Cardiac muscle cell (in vitro differentiated cells and primary cell): ENCODE measurements around the gene GRAMD4. TPM values are rescaled to one million over a fixed set of nuclear protein-coding genes. Genes with fewer than 3 reads are reported as not detected.

ENCODE experiments used
- DNase-seq, 2 donors: peaks; one replicate each; pipeline versions ENCODE4 v3.0.0 to v3.0.0-alpha.2; 2010 to 2017; ENCODE audit warnings: low read depth in 1 of 2, low spot score in 1 of 2
- H3K27ac ChIP-seq: fragments of 200-600 bp; sonication (generic); 2 replicates; pipeline ENCODE4 v1.5.1; 2016
- H3K27me3 ChIP-seq: fragments of 200-600 bp; sonication (generic); 2 replicates; pipeline ENCODE4 v1.6.0; 2016; ENCODE audit warnings: control low read depth
- H3K36me3 ChIP-seq: fragments of 200-600 bp; sonication (generic); 2 replicates; pipeline ENCODE4 v1.5.1; 2016; ENCODE audit warnings: control low read depth
- H3K4me1 ChIP-seq: fragments of 200-600 bp; sonication (generic); 2 replicates; pipeline ENCODE4 v1.8.1; 2017; ENCODE audit warnings: low read depth, mild to moderate bottlenecking, mixed run types
- H3K4me3 ChIP-seq: fragments of 200-600 bp; sonication (generic); 2 replicates; pipeline ENCODE4 v1.5.1; 2016; ENCODE audit warnings: mild to moderate bottlenecking
- H3K9me3 ChIP-seq: fragments of 200-600 bp; sonication (generic); 2 replicates; pipeline ENCODE4 v1.5.1; 2017; ENCODE audit warnings: low read depth, mild to moderate bottlenecking, control low read depth
- CTCF ChIP-seq: IDR thresholded peaks from 2 replicates; pipeline ENCODE4 v1.5.1; 2012; ENCODE audit warnings: low read depth, mild to moderate bottlenecking, low read length
- polyA plus RNA-seq: library from polyadenylated mRNA; unstranded; fragments of >200 nt; fragmentation: Nextera tagmentation; extraction: Ambion mirVana; gene quantifications from 2 replicates; pipeline ENCODE4 v1.2.1, GENCODE V29; 2016
- total RNA-seq: library from RNA; depleted of rRNA; stranded (reverse); fragments of >200 nt; gene quantifications from 2 replicates; pipeline ENCODE4 v1.2.3, GENCODE V29; 2016

Gene GRAMD4
- total and polyA plus RNA-seq, 2 experiments from 2014 or later = 49.3 to 51.8 TPM

- H3K9me3 ChIP-seq = no peaks in the 10 kb centered on the region
- H3K27ac ChIP-seq = no peak overlapping the region
- no peak for TF ChIP-seq CTCF
- DNase-seq = no peak
- peaks cover 3% of the 10 kb centered on the region for H3K4me1 ChIP-seq
- H3K4me3 ChIP-seq = no peak overlapping the region
- peaks cover 19% of the 10 kb centered on the region for H3K36me3 ChIP-seq
- H3K27me3 ChIP-seq = no peaks in the 10 kb centered on the region
Measured at GRCh38 chr22:46669201-46669600, 49.0 kb downstream of the GRAMD4 start.

GRCh38 chr22:46671824-46672432, 51.7 kb downstream of the GRAMD4 start:
- TF ChIP-seq CTCF = no peak
- Histone ChIP-seq H3K27me3 (no peaks in the 10 kb centered on the region), H3K27ac (no peak overlapping the region), H3K36me3 (peaks cover 18% of the 10 kb centered on the region), H3K9me3 (no peaks in the 10 kb centered on the region), H3K4me3 (no peak overlapping the region), H3K4me1 (peaks cover 3% of the 10 kb centered on the region)
- no peak for DNase-seq

GRCh38 chr22:46672731-46673130, 52.5 kb downstream of the GRAMD4 start:
- Histone ChIP-seq H3K9me3 (no peaks in the 10 kb centered on the region), H3K4me1 (peaks cover 3% of the 10 kb centered on the region), H3K4me3 (no peak overlapping the region), H3K36me3 (peaks cover 11% of the 10 kb centered on the region), H3K27ac (no peak overlapping the region), H3K27me3 (no peaks in the 10 kb centered on the region)
- no peak for DNase-seq
- no peak for TF ChIP-seq CTCF

GRCh38 chr22:46673205-46673604, 53.0 kb downstream of the GRAMD4 start:
- no peak for DNase-seq
- peaks cover 7% of the 10 kb centered on the region for H3K36me3 ChIP-seq
- no peaks in the 10 kb centered on the region for H3K9me3 ChIP-seq
- no peak overlapping the region for H3K27ac ChIP-seq
- no peak overlapping the region for H3K4me3 ChIP-seq
- peaks cover 3% of the 10 kb centered on the region for H3K4me1 ChIP-seq
- H3K27me3 ChIP-seq = no peaks in the 10 kb centered on the region
- TF ChIP-seq CTCF = no peak

- TF ChIP-seq CTCF = no peak
- H3K4me3 ChIP-seq = no peak overlapping the region
- H3K36me3 ChIP-seq = peaks cover 3% of the 10 kb centered on the region
- no peaks in the 10 kb centered on the region for H3K27me3 ChIP-seq
- H3K9me3 ChIP-seq = no peaks in the 10 kb centered on the region
- H3K4me1 ChIP-seq = peaks cover 3% of the 10 kb centered on the region
- no peak for DNase-seq
- no peak overlapping the region for H3K27ac ChIP-seq
Measured at GRCh38 chr22:46673662-46674236, 53.6 kb downstream of the GRAMD4 start.
